SK-N-SH (cell line): Measurements from ENCODE around the gene NOCT.

Source experiments
- RAD21 ChIP-seq: IDR thresholded peaks from 2 replicates; pipeline ENCODE4 v1.6.1; 2012; ENCODE audit warnings: mild to moderate bottlenecking, low read length
- REST ChIP-seq: IDR thresholded peaks from 2 replicates; pipeline ENCODE4 v1.6.1; 2012; ENCODE audit warnings: mild to moderate bottlenecking, low read depth, low read length, moderate library complexity
- RFX5 ChIP-seq: IDR thresholded peaks from 2 replicates; pipeline ENCODE4 v1.6.1; 2012; ENCODE audit warnings: mild to moderate bottlenecking, improper control_type of control experiment, low read length
- SMC3 ChIP-seq: IDR thresholded peaks from 2 replicates; pipeline ENCODE4 v1.6.1; 2012; ENCODE audit warnings: low read depth, low read length, improper control_type of control experiment
- USF2 ChIP-seq: fragments of 150-350 bp; IDR thresholded peaks from 2 replicates; pipeline ENCODE4 v1.6.1; 2017; ENCODE audit warnings: antibody characterized with exemption, low read length, low read depth, borderline replicate concordance

- TF ChIP-seq RFX5 (no peak), RAD21 (no peak), REST (peak; percentile 72), SMC3 (no peak), USF2 (peak; percentile 45; the same call in 1 of the 2 replicates)
Measured at GRCh38 chr4:139015269-139015947, at the start of gene NOCT.
